GM12878 (cell line): Measurements from ENCODE around the gene LRRC8B.

Source experiments
- CREM ChIP-seq: IDR thresholded peaks from 2 replicates; pipeline ENCODE4 v1.6.1; 2014; ENCODE audit warnings: antibody characterized with exemption, low read depth
- MEF2B ChIP-seq: fragments of 450-650 bp; IDR thresholded peaks from 2 replicates; pipeline ENCODE4 v1.6.1; 2018; ENCODE audit warnings: mild to moderate bottlenecking, moderate library complexity; ENCODE audit not compliant: partially characterized antibody, poor library complexity, severe bottlenecking
- SMAD1 ChIP-seq: fragments of 450-650 bp; IDR thresholded peaks from 2 replicates; pipeline ENCODE4 v1.6.1; 2018; ENCODE audit warnings: mild to moderate bottlenecking, low read depth; ENCODE audit not compliant: partially characterized antibody

DNA sequence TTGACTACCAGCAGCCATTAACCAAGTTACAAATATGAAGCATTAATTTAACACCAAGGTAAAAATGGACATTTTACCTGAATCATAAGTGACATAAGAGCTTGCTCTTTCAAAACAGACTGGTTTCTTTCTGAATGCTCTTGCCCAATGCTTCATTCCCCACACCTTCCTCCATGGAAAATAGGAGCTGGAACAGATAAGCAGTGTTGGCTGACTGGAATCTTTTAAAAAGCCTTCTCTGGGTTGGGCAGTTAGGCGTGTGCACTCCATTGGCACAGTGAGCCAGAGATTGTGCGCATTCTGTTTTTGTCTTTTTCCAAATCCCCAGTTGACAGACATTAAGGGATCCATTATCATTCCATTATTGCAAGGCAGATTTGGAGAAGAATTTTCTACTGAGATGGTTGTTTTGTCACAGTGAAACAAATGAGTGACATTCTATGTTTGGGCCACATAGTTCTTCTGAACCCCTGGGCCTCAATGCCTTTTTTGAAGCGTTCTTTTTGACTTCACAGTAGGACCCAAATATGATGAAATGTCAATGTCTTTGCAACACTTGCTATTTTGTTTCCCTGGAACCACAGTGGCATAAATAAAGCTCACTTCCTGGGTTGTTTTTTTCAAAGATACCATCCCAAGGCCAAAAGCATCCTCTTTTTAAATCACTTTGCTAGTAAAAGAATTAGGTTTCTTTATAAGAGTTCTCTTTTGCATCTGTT is 32.3 kb downstream of the LRRC8B start:
- no peak for TF ChIP-seq MEF2B
- no peak for TF ChIP-seq SMAD1
- no peak for TF ChIP-seq CREM
